Neutrophil (primary cell): Measurements from ENCODE around the gene SSH2.
"Not testable (repeated sequence)": the region's sequence is repeated elsewhere in the genome, so short reads cannot be mapped to it uniquely, and the experiment has no call there.

Experiments
- H3K27ac ChIP-seq: fragments of 200-600 bp; sonication (generic); 2 replicates; pipeline ENCODE4 v1.5.1; 2016; ENCODE audit warnings: mild to moderate bottlenecking, moderate library complexity
- H3K27me3 ChIP-seq: fragments of 200-600 bp; sonication (generic); 2 replicates; pipeline ENCODE4 v1.6.0; 2016; ENCODE audit warnings: mild to moderate bottlenecking
- H3K36me3 ChIP-seq: fragments of 200-600 bp; sonication (generic); 2 replicates; pipeline ENCODE4 v1.5.1; 2017
- H3K4me1 ChIP-seq, 2 experiments: fragments of 200-600 bp in 1 of 2; sonication (generic) in 1 of 2; 1 replicate in 1 of 2; 2 replicates in 1 of 2; pipeline versions ENCODE4 v1.5.1 to v1.6.1; 2013 to 2016; ENCODE audit warnings: low read depth in 1 of 2, low read length in 1 of 2, mild to moderate bottlenecking in 1 of 2, moderate library complexity in 1 of 2; ENCODE audit not compliant: control insufficient read depth in 1 of 2, insufficient read depth in 1 of 2
- H3K4me3 ChIP-seq, 2 experiments: fragments of 200-600 bp in 1 of 2; sonication (generic) in 1 of 2; 1 replicate in 1 of 2; 2 replicates in 1 of 2; pipeline ENCODE4 v1.5.1; 2013 to 2016; ENCODE audit warnings: low read depth in 1 of 2, low read length in 1 of 2, mild to moderate bottlenecking in 1 of 2, moderate library complexity in 1 of 2
- H3K9me3 ChIP-seq: fragments of 200-600 bp; sonication (generic); 2 replicates; pipeline ENCODE4 v1.5.1; 2016
- CTCF ChIP-seq: fragments of 200-600 bp; sonication (generic); IDR thresholded peaks from 2 replicates; pipeline ENCODE4 v1.5.1; 2016; ENCODE audit warnings: antibody characterized with exemption

Gene SSH2

GRCh38 chr17:29903471-29903870 is 26.6 kb downstream of the SSH2 start:
- no peaks in the 10 kb centered on the region for H3K4me1 ChIP-seq
- H3K27ac ChIP-seq = no peak overlapping the region
- no peaks in the 10 kb centered on the region for H3K36me3 ChIP-seq
- TF ChIP-seq CTCF = no peak
- no peak overlapping the region for H3K4me3 ChIP-seq
- no peaks in the 10 kb centered on the region for H3K27me3 ChIP-seq
- H3K9me3 ChIP-seq = no peaks in the 10 kb centered on the region

- peaks cover 15 to 17% of the 10 kb centered on the region in 2 experiments for H3K4me1 ChIP-seq
- not testable (repeated sequence) for H3K9me3 ChIP-seq, H3K36me3 ChIP-seq, H3K27me3 ChIP-seq, H3K4me3 ChIP-seq, H3K27ac ChIP-seq
Measured at GRCh38 chr17:29897136-29897535, 32.9 kb downstream of the SSH2 start.

- H3K36me3 ChIP-seq = no peaks in the 10 kb centered on the region
- H3K9me3 ChIP-seq = no peaks in the 10 kb centered on the region
- H3K4me1 ChIP-seq = peaks cover 16 to 26% of the 10 kb centered on the region in 2 experiments
- no peaks in the 10 kb centered on the region for H3K27me3 ChIP-seq
- peak overlapping the region; percentile 58 for H3K27ac ChIP-seq
- TF ChIP-seq CTCF = no peak
- H3K4me3 ChIP-seq = no peak overlapping the region
Measured at GRCh38 chr17:29892201-29892600, 37.8 kb downstream of the SSH2 start.

- H3K36me3 ChIP-seq = no peaks in the 10 kb centered on the region
- H3K9me3 ChIP-seq = no peaks in the 10 kb centered on the region
- H3K27ac ChIP-seq = no peak overlapping the region
- H3K4me3 ChIP-seq = no peak overlapping the region
- no peaks in the 10 kb centered on the region for H3K27me3 ChIP-seq
- peaks cover 16 to 26% of the 10 kb centered on the region in 2 experiments for H3K4me1 ChIP-seq
- no peak for TF ChIP-seq CTCF
Measured at GRCh38 chr17:29891131-29891530, 38.9 kb downstream of the SSH2 start.

- no peak overlapping the region for H3K4me3 ChIP-seq
Measured at GRCh38 chr17:29885031-29885640, 44.9 kb downstream of the SSH2 start.

More at GRCh38 chr17:29885031-29885640, 44.9 kb downstream of the SSH2 start:
- Histone ChIP-seq H3K4me1 (peaks cover 28 to 40% of the 10 kb centered on the region in 2 experiments), H3K9me3 (no peaks in the 10 kb centered on the region), H3K27me3 (no peaks in the 10 kb centered on the region), H3K36me3 (no peaks in the 10 kb centered on the region), H3K27ac (peak overlapping the region; percentile 58)
- no peak for TF ChIP-seq CTCF
